Nasal cavity respiratory epithelium epithelial cell of viscerocranial mucosa (primary cell): ENCODE measurements around the gene CLCN6. TPM values are rescaled to one million over a fixed set of nuclear protein-coding genes. Genes with fewer than 3 reads are reported as not detected.

Source experiments
- total RNA-seq: library from RNA; depleted of rRNA; stranded (reverse); fragments of >200 nt; gene quantifications from 2 replicates; pipeline ENCODE4 v1.2.3, GENCODE V29; 2014

Gene CLCN6, protein sequence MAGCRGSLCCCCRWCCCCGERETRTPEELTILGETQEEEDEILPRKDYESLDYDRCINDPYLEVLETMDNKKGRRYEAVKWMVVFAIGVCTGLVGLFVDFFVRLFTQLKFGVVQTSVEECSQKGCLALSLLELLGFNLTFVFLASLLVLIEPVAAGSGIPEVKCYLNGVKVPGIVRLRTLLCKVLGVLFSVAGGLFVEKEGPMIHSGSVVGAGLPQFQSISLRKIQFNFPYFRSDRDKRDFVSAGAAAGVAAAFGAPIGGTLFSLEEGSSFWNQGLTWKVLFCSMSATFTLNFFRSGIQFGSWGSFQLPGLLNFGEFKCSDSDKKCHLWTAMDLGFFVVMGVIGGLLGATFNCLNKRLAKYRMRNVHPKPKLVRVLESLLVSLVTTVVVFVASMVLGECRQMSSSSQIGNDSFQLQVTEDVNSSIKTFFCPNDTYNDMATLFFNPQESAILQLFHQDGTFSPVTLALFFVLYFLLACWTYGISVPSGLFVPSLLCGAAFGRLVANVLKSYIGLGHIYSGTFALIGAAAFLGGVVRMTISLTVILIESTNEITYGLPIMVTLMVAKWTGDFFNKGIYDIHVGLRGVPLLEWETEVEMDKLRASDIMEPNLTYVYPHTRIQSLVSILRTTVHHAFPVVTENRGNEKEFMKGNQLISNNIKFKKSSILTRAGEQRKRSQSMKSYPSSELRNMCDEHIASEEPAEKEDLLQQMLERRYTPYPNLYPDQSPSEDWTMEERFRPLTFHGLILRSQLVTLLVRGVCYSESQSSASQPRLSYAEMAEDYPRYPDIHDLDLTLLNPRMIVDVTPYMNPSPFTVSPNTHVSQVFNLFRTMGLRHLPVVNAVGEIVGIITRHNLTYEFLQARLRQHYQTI
- total RNA-seq = 5.5 and 7.4 TPM in 2 replicates

DNA sequence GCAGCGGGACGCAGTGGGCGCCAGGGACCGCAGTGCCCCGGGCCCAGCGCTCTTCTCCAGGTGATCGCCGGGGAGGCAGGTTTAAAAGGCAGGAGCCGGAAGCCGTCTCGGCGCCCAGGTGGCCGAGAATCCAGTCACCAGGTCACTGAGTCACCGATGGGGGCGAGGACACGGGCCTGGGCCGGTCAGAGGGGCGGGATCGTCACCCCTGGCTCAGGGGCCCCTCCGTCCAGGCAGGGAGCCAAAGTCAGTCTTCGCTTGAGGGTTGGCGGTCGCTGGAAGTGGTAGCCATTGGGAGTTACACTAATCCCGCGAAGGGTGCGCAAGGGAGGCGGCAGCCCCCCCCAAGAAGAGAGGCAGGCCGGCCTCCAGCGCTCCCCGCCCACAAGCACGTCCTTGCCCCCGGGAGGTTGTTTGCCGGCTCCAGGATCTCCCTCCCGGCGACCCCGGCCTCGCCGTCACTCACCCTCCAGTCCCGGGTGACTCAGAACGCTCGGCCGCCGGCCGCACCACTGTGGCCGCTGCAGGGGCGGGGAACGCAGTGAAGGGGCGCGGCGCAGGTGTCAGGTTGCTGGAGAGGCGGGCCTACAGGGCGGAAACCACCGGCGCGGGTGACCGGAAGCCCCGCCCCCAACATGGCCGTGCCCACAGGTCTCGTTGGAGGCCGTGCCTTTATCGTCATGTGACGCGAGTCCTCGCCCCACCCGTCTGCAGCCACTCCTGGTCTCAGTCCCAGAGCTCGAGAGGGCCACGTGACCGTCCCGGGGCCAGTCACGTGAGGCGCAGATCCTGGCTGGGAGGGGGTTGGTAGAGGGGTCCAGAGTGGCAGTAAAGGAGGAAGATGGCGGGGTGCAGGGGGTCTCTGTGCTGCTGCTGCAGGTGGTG lies at the start of gene CLCN6, which contains the start of gene MTHFR:
Gene CLCN6, plus strand, starts transcription at position 770 of the 885 bp plus-strand sequence. Its CDS starts 72 bp downstream, at position 842.
Gene MTHFR, minus strand, starts transcription at position 543 of the 885 bp plus-strand sequence. CDS start 2,848 bp downstream, outside the sequence.

DNA sequence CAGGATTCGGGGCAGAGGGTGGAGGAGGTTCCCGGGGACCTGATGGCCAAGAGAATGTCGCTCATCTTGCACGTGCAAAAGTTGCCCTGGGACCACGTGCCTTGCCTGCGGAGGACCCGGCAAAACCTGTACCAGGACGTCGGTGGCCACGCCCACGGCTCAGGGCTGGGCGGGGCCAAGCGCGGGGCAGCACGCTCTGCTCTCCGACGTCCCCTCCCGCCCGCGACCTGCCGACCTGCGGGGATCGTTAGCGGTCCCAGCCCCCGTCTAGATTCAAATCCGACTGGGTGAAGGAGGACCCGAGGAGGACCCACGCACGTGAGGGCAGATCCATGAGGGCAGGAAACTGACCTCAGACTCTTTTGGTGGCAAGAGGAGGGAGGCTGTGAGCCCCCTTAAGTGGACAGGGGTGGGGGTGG lies 44.0 kb upstream of the CLCN6 start, which contains the start of gene C1orf167:
Gene C1orf167, plus strand, starts transcription at position 206 of the 419 bp plus-strand sequence. CDS start 2,208 bp downstream, outside the sequence.

DNA sequence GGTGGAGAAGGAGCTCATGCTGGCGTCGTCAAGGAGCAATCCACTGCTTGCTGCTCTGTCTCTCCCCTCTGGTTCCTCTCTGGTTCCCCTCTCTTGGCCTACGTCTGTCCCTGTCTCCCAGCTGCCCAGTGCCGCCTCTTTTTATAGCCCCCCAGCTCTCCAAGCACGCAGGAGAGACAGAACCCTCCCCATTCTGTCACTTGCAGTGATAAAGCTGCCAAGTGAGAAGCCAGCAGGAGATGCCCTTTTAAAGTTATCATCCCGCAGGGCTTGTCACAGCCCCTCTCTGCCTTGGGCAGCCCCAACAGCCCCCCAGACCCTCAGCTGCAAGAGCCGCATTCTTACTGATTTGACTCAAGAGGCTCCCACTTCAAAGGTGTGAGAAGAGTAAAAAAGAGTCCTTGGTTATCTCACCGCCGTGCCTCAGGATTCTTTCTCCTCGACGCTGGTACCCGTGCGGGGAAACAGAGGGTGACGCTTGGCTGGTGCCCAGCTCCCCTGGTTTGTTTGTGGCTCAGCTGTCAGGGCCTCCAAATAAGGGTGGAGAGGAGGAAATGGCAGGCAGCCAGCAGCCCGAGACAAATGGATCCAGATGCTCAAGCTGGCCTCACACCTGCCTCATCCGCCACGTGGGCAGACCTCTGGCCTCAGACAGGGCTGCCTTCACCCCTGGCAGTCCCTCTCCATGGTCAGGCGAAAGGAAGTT lies 41.8 kb downstream of the CLCN6 start, which contains the start of gene NPPA:
Gene NPPA, minus strand, starts transcription at position 117 of the 706 bp plus-strand sequence. Its CDS starts 99 bp downstream, at position 18.

DNA sequence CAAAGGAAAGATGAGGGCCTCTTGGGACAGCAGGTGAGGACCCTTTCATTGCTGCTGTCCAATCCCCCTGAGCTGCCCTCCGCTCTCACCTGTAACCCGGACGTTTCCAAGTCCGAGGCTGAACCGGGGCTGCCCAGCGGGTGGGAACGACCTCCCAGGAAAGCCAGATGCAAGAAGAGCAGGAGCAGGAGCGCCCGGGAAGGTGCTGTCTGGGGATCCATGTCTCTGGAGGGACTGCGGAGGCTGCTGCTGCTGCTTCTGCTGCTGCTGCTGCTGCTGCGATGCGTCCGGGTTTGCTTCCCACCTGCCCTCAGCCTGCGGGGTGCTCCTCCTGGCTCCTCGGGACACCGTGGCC lies 52.6 kb downstream of the CLCN6 start, which contains the start of gene NPPB:
Gene NPPB, minus strand, starts transcription at position 333 of the 355 bp plus-strand sequence. Its CDS starts 112 bp downstream, at position 221.

Other genes starting within 250 kb of the CLCN6 start
- gene FBXO2, start 151.8 kb upstream of the CLCN6 start, total RNA-seq = 27.0 and 65.7 TPM in 2 replicates
- 7.5 and 17.2 TPM in 2 replicates for gene FBXO44, start 151.3 kb upstream of the CLCN6 start, total RNA-seq
- gene FBXO6, start 142.0 kb upstream of the CLCN6 start, total RNA-seq = 11.0 and 16.4 TPM in 2 replicates
- 36.7 and 58.8 TPM in 2 replicates for gene MAD2L2, start 125.0 kb upstream of the CLCN6 start, total RNA-seq
- gene DRAXIN, start 114.5 kb upstream of the CLCN6 start, total RNA-seq = under 0.01 TPM in 2 replicates
- gene AGTRAP, start 70.1 kb upstream of the CLCN6 start, total RNA-seq = 55.7 and 72.8 TPM in 2 replicates
- gene C1orf167, start 44.0 kb upstream of the CLCN6 start, total RNA-seq = 0.07 TPM in 1 of 2 replicates, not detected in the other
- gene MTHFR, start 227 bp upstream of the CLCN6 start, total RNA-seq = 18.8 and 25.1 TPM in 2 replicates
- not detected in 2 replicates for gene NPPA, start 41.6 kb downstream of the CLCN6 start, total RNA-seq
- not detected in 2 replicates for gene NPPB, start 52.8 kb downstream of the CLCN6 start, total RNA-seq
- 55.4 and 72.0 TPM in 2 replicates for gene KIAA2013, start 120.2 kb downstream of the CLCN6 start, total RNA-seq
- 56.7 and 184 TPM in 2 replicates for gene PLOD1, start 128.5 kb downstream of the CLCN6 start, total RNA-seq
- gene MFN2, start 174.3 kb downstream of the CLCN6 start, total RNA-seq = 105 and 135 TPM in 2 replicates
- 25.5 and 34.9 TPM in 2 replicates for gene MIIP, start 213.3 kb downstream of the CLCN6 start, total RNA-seq